22Rv1 (cell line): ENCODE measurements around the gene EFNB2.

Source experiments
- CTCF ChIP-seq: fragments of 450-650 bp; IDR thresholded peaks from 2 replicates; pipeline ENCODE4 v1.5.1; 2017; ENCODE audit warnings: mild to moderate bottlenecking
- ZFX ChIP-seq: fragments of 450-650 bp; IDR thresholded peaks from 2 replicates; pipeline ENCODE4 v1.6.1; 2017; ENCODE audit warnings: antibody characterized with exemption, borderline replicate concordance

GRCh38 chr13:106468207-106468606, 67.3 kb downstream of the EFNB2 start:
- no peak for TF ChIP-seq ZFX
- TF ChIP-seq CTCF, result no peak
